Ovary (tissue), 3 donors: ENCODE results near the gene ZDHHC24.

Experiments
- CTCF ChIP-seq, 3 donors: fragments of 450-650 bp in 2 of 3; fragments of 200-600 bp in 1 of 3; IDR thresholded peaks; one replicate each; pipeline versions ENCODE4 v1.5.1 to v1.8.0; 2016 to 2022; ENCODE audit warnings: antibody characterized with exemption in 3 of 3, mild to moderate bottlenecking in 1 of 3
- EP300 ChIP-seq: sonication (generic); formaldehyde crosslinking; IDR thresholded peaks from one replicate; pipeline ENCODE4 v1.6.1; 2017; ENCODE audit warnings: antibody characterized with exemption
- POLR2A ChIP-seq: fragments of 450-650 bp; IDR thresholded peaks from one replicate; pipeline ENCODE4 v1.6.1; 2017; ENCODE audit warnings: antibody characterized with exemption, mild to moderate bottlenecking, moderate library complexity
- donor health status: DM: no; HTN: no; CAD: no.

GRCh38 chr11:66546368-66546965 is 619 bp upstream of the ZDHHC24 start, which contains the start of gene ACTN3:
- TF ChIP-seq EP300, result no peak
- TF ChIP-seq CTCF (IDR thresholded peaks at IDR 0.05), result no peak
- TF ChIP-seq POLR2A, result no peak
